ENCODE data around the gene IL12RB1.

GRCh38 chr19:18046059-18046718 lies 40.5 kb downstream of the IL12RB1 start:
- TF ChIP-seq, protein P1, sequence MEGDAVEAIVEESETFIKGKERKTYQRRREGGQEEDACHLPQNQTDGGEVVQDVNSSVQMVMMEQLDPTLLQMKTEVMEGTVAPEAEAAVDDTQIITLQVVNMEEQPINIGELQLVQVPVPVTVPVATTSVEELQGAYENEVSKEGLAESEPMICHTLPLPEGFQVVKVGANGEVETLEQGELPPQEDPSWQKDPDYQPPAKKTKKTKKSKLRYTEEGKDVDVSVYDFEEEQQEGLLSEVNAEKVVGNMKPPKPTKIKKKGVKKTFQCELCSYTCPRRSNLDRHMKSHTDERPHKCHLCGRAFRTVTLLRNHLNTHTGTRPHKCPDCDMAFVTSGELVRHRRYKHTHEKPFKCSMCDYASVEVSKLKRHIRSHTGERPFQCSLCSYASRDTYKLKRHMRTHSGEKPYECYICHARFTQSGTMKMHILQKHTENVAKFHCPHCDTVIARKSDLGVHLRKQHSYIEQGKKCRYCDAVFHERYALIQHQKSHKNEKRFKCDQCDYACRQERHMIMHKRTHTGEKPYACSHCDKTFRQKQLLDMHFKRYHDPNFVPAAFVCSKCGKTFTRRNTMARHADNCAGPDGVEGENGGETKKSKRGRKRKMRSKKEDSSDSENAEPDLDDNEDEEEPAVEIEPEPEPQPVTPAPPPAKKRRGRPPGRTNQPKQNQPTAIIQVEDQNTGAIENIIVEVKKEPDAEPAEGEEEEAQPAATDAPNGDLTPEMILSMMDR (IDR thresholded peaks at IDR 0.05): no peak
- TF ChIP-seq EZH2 (IDR thresholded peaks at IDR 0.05): no peak
- no peak for TF ChIP-seq EZH2phosphoT487 (IDR thresholded peaks at IDR 0.05)
